MM.1S (cell line): ENCODE data around the gene SUCNR1.

Experiments
- EZH2 ChIP-seq: fragments of 300-600 bp; sonication (generic); optimal IDR thresholded peaks from 2 replicates; pipeline ENCODE3; 2017; ENCODE audit warnings: low read depth, mild to moderate bottlenecking, antibody characterized with exemption, low read length, mixed read lengths
- EZH2phosphoT487 ChIP-seq: fragments of 300-600 bp; sonication (generic); IDR thresholded peaks from 2 replicates; pipeline ENCODE4 v1.6.1; 2018; ENCODE audit warnings: antibody characterized with exemption, low read length
- TF ChIP-seq, protein P1 (sequence below): fragments of 300-600 bp; sonication (generic); IDR thresholded peaks from 2 replicates; pipeline ENCODE4 v1.5.1; 2016; ENCODE audit warnings: antibody characterized with exemption, low read length, mixed read lengths

DNA sequence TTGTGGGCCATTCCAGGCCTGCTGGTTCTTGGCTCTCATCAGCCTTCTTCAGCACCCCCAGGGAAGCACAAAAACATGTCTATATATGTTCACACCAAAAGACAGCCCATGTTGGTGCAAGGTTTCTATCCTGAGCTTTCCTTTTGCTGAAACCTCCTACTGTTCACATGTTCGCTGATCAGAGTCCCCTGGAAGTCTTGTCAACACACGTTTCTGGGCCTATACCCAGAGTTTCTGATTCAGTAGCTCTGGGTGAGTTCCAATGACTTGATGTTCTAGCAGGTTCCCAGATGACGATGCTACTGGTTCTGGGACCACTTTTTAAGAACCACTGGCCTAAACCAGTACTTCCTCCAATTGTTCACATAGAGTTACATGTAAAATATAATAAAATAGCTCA is 46.0 kb downstream of the SUCNR1 start:
- TF ChIP-seq, protein P1, sequence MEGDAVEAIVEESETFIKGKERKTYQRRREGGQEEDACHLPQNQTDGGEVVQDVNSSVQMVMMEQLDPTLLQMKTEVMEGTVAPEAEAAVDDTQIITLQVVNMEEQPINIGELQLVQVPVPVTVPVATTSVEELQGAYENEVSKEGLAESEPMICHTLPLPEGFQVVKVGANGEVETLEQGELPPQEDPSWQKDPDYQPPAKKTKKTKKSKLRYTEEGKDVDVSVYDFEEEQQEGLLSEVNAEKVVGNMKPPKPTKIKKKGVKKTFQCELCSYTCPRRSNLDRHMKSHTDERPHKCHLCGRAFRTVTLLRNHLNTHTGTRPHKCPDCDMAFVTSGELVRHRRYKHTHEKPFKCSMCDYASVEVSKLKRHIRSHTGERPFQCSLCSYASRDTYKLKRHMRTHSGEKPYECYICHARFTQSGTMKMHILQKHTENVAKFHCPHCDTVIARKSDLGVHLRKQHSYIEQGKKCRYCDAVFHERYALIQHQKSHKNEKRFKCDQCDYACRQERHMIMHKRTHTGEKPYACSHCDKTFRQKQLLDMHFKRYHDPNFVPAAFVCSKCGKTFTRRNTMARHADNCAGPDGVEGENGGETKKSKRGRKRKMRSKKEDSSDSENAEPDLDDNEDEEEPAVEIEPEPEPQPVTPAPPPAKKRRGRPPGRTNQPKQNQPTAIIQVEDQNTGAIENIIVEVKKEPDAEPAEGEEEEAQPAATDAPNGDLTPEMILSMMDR, result no peak
- TF ChIP-seq EZH2 (no peak), EZH2phosphoT487 (no peak)
